Measurements from ENCODE around the gene LAMP2.

- TF ChIP-seq CTCF (IDR thresholded peaks at IDR 0.05; ENCODE audit: insufficient read depth, low read depth, low read length) (no peak), EZH2 (IDR thresholded peaks at IDR 0.05; ENCODE audit: insufficient read depth, low read length) (no peak)
Measured at GRCh38 chrX:120446498-120446897, 22.6 kb downstream of the LAMP2 start.
